22Rv1 (cell line): ENCODE measurements around the gene IGSF8.

Experiments
- H3K27ac ChIP-seq: fragments of 450-650 bp; 2 replicates; pipeline ENCODE4 v1.5.1; 2017
- ZFX ChIP-seq: fragments of 450-650 bp; IDR thresholded peaks from 2 replicates; pipeline ENCODE4 v1.6.1; 2017; ENCODE audit warnings: antibody characterized with exemption, borderline replicate concordance
- TF ChIP-seq, protein P1 (sequence below): fragments of 450-650 bp; IDR thresholded peaks from 2 replicates; pipeline ENCODE4 v1.5.1; 2017; ENCODE audit warnings: mild to moderate bottlenecking

The IGSF8 gene

DNA sequence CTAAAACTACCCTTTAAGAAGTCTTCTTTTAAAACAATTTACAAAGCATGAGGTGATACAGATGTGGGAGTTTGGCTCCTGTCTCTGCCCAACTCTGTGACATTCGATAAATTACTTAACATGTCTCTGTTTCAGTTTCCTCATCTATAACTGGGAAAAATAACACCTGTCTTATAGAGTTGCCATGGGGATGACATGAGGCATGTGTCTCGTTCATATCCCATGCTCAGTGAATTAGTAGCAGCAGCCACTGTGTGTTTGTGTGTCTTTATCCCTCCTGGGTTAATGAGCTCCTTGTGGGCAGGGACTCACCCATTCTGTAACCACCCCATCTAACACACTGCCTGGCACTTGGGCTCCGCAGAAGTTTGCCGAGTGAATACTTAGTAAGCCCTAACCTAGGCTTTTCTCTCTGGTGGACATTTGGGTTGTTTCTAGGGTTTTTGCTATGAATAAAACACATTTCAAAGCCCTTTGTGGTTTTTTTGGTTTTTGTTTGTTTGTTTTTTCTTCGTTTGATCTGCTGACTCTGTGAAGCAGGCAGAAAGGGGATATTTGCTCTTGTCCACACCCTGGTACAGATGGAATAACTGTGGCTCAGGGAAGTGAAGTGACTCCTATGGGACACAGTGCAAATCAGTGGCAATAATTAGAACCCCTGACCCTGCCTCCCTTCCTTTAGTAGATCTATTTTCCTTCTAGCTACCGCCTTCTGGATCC, 17.9 kb downstream of the IGSF8 start:
- TF ChIP-seq, protein P1, sequence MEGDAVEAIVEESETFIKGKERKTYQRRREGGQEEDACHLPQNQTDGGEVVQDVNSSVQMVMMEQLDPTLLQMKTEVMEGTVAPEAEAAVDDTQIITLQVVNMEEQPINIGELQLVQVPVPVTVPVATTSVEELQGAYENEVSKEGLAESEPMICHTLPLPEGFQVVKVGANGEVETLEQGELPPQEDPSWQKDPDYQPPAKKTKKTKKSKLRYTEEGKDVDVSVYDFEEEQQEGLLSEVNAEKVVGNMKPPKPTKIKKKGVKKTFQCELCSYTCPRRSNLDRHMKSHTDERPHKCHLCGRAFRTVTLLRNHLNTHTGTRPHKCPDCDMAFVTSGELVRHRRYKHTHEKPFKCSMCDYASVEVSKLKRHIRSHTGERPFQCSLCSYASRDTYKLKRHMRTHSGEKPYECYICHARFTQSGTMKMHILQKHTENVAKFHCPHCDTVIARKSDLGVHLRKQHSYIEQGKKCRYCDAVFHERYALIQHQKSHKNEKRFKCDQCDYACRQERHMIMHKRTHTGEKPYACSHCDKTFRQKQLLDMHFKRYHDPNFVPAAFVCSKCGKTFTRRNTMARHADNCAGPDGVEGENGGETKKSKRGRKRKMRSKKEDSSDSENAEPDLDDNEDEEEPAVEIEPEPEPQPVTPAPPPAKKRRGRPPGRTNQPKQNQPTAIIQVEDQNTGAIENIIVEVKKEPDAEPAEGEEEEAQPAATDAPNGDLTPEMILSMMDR: no peak
- TF ChIP-seq ZFX: no peak
- no peak overlapping the region for H3K27ac ChIP-seq

DNA sequence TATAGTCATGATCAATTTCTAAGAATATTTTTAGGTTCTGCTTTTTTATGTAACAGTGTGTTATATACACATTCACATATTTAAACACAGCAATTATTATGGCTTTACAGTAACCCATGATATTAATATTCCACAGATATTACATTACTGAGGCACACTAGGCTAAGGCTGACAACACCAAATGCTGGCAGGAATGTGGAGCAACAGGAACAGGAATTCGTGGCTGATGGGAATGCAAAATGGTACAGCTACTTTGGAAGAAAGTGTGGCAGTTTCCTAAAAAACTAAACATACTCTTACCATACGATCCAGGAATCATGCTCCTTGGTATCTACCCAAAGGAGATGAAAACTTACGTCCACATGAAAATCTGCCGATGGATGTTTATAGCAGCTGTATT, 19.0 kb downstream of the IGSF8 start:
- TF ChIP-seq, protein P1: no peak
- TF ChIP-seq ZFX: no peak
- H3K27ac ChIP-seq: no peak overlapping the region

DNA sequence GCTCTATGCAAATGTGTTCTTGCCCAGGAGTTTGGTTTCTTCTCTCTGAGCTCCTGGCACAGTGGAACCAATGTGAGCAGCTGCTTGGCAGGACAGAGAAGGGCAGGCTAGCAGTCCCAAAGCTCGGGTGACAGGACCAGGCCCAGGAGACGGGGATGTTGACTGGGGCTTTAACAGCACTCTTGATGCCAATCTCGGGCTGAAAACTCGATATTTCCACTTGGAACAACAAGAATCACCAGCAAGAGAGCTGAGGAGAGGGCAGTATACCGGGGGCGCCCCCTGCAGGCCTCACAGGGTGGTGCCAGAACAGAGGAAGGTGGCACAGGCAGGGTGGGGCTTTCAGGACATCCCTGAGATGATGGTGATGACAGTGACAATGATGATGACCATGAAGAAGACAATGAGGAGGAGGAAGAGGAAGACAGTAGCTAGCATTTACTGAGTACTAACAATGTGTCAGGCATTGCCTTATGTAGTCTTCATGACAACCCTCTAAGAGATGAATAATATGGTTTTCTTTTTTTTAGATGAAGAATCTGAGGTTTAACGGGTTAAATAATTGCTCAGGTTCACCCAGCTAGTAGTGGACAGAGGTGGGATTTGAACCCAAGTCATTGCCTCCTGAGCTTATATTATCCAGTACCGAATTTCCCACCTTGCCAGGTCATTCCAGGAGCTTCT, 19.8 kb downstream of the IGSF8 start:
- no peak overlapping the region for H3K27ac ChIP-seq
- TF ChIP-seq, protein P1: peak; percentile 99
- no peak for TF ChIP-seq ZFX

DNA sequence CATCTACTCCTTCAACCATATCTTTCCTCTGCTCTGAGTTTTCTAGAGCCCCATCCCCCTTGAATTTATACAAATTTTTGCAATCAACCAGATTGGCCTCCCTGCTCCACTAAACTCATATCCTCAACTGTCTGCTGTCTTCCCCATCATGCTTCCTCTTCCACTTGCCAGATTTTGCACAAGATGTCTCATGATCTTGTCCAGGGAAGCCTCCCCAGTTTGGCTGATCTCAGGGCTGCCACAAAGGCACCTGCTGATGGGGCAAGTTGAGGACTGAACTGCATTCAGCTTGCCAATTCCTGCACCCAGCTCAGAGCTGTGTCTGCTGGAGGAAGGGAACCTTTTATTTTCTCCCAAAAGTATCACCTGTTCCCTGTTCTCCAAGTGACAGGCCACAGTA, 20.9 kb downstream of the IGSF8 start:
- no peak overlapping the region for H3K27ac ChIP-seq
- TF ChIP-seq ZFX: no peak
- TF ChIP-seq, protein P1: no peak

DNA sequence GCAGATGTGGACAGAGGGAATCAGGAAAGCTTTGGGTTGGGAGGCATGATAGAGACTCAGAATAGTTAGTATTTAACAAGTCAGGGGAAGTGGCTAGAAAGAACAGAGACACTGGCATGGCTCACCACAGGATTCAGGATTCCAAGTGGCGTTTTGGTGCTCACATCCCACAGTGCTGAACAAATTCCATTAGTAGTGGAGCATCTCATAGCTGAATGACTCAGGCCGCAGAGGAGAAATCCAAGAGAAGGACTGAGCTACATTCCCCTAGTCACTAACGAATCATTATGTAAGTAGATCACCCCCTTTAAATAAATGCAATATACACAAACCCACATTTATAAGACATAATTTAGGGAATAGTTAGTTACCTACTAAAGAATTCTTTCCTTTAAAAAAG, 22.1 kb downstream of the IGSF8 start:
- TF ChIP-seq, protein P1: no peak
- TF ChIP-seq ZFX: no peak
- H3K27ac ChIP-seq: no peak overlapping the region

DNA sequence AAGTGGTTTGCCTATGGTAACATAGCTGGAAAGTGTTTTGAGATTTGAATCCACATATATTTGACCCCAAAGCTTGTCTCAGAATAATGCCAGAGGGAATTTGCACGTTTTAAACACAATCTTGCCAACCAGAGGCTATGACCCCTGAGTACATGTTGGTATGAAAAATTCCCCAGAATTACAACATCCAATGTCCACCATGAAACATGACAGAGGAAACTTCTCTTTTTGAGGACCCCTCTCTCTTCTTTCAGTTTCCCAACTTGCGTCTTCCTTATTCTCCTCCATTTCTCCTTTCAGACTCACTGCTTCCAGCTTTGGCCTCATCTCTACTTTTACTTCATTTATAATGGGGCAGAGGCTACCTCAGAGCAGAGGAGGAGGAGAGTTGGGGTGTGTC, 22.6 kb downstream of the IGSF8 start:
- no peak overlapping the region for H3K27ac ChIP-seq
- TF ChIP-seq, protein P1: no peak
- TF ChIP-seq ZFX: no peak

DNA sequence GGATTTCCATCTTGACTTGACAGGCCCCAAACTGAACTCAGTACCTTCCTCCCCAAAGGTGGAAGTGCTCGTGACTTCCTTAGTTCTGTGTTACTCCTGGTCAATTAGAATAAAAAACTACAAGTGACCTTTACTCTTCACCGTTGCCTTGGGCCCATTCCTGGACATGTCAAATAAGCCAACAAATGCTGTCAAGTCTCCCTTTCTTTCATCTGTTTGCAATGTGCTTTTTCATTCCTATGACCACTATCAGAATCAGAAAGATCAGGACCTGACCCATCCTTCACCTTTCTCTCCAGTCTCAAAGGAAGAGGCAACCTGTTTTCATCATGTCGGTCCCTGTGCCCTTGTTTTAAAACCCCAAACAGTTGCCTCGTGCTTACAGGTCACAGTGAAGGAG, 23.6 kb downstream of the IGSF8 start:
- TF ChIP-seq, protein P1: no peak
- TF ChIP-seq ZFX: no peak
- H3K27ac ChIP-seq: no peak overlapping the region
